Activated naive CD8-positive, alpha-beta T cell treated with anti-CD3 and anti-CD28 coated beads, Interleukin-2, amount 50 U/mL, for 16 hours (primary cell): ENCODE data around the gene ZBTB46.

ENCODE experiments used
- DNase-seq: peaks from one replicate; pipeline ENCODE4 v3.0.0-alpha.2; 2020; ENCODE audit warnings: low read depth, low spot score

The ZBTB46 gene

DNA sequence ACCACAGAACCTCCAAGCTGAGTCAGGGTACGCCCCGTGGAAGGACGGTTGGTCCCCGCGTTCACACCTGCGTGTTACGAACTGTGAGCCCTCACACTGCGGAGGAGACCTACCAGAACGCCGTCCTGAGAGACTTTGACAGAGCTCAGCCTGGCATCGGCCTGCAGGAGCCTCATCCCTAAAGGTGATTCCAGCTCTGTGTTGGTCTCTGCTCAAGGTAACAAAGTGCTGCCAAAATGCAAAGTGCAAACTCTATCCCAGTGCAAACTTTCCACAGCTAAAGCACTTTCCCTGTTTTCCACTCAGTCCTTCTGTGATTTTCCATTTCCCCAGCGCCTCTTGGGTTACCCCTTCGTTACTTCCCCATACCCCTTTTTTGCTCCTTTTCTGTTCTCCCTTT, 8.6 kb upstream of the ZBTB46 start:
- DNase-seq, result no peak

DNA sequence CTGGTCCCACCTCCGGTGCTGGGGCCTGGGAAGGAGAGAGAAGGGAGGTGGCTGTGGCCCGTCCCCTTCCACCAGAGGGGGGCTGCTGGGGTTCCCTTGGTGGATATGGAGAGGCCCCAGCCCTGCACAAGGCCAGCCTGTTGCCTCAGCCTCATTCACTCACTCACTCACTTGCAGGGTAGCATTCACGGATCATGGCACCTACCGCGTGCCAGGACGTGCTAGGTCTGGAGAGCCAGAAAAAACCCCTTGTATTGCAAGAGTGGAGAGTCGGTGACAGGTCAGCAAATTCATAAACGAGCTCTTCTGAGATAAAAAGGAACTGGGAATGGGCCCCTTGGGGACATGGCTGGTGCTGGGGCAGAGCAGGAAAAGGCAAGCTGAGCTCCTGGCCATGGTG, 6.4 kb upstream of the ZBTB46 start:
- DNase-seq, result no peak

DNA sequence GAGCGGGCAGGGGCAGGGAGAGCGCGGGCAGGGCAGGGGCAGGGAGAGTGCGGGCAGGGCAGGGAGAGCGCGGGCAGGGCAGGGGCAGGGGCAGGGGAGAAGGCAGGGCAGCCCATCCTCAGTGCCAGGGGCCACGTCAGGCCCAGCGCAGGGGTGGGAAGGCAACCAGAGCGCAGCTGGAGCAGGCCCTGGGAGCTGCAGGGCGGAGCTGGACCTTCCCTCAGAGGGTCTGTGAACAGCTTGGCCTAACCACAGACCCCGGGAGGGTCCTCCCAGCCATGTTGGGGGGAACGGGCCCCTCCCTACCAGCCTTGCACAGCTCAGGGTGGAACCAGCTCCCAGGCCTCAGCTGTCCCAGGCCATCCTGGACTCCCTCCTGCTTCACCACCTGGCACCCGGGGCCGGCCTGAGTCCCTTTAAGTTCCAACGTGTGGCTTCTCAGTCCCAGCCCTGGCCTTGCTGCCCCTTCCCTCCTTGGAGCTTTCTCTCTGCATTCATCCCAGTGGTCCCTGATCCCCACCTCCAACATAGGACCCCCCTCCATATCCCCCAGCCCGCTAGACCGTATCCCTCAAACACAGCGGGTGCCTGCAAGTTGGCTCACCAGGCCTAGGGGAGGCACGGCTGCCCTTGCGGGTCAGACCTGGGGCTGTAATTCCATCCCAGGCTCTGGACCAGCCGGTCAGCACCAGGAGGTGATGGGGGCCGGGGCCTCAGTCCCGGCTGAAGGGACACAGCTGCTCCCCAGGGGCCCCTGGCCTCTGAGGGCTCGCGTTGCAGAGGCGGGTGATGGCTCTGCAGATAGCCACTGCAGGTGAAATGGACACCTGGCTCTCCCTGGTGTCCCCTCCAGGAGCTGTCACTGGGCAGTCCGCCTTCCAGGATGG, 5.6 kb upstream of the ZBTB46 start:
- DNase-seq, result no peak

DNA sequence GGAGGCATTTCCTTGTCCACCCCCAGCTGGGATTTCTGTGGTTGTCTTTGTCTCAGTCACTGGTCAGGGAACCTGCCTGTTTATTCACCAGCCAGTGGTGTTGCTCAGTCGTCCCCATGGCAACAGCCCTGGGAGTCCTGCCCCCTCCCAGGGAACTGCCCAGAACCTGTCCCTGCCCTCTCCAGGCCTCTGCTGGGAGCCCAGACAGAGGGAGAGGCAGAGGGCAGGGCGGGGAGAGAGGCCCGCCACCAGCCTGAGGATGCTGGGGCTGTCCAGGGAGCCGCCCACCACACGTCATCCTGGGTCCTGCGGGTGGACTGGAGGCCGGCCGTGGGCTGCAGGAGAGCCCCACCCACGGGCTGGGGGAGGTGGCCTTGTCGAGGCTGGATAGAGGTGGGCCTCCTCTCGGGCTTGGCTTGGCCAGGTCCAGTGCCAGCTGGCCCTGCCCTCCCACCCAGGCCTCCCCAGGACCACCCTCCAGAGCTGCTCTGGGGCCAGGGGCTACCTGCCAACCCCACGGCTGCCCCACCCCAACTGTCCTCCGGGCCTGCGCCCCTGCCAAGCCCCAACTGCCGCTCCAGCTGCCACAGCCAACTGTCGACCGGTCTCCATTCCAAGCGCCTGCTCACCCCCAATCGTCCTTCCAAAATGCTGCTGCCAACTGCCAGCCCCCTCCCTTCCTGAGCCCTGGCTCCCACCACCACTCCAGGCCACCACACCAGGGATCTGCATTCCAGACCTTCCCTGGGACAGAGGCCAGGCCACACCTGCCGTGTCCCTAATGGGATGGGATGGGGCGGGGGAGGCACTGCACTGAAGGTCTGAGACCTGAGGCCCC, 4.2 kb upstream of the ZBTB46 start:
- no peak for DNase-seq

DNA sequence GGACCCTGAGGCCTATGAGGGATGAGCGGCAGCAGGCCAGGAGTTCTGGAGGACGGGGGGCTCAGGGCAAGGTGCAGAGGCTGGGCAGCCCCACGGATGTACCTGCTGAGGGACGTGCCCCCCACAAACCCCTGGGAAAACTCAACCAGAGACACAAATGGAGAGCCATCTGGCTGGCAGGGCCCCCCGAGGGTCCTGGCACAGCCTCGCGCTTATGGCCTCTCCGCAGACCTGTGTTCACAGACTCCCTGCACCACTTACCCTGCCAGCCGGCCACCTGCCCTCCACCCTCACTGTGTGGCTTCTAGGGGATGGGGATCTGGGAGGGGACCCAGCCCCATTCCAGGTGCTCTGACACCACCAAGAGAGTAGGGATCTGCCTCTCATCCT, 3.4 kb upstream of the ZBTB46 start:
- DNase-seq, result no peak

DNA sequence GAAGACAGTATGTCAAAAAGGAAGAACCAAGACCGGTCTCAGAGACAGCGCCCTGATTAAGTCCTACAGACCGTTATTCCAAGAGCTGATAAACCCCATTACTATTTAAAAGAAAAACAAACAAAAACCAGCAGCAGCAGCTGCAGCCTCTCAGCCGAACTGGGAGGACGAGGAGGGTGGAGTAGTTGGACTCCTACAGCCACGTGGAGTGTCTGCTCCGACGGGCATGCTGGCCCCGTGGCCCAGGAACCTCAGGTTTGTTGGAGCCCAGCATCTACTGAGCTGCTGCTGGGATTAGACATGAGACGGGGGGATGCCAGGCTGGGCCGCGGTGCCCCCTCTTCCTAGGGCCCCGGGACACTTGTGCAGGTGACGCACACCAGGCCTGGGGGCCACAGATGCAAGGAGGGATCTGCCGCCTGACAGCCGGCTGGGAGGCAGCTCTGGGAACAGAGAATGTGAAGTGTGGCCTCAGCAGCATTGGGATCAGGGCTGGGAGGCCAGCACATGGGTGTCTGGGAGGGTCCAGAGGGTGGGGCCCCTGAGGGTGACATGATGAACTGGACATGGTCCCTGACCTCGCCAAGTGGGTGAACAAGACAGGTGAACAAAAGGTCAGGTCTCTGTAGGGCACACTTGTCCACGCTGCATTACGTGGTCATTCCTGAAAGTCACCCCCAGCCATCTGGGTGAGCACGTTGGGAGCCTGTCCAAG, 2.9 kb upstream of the ZBTB46 start:
- DNase-seq, result no peak

DNA sequence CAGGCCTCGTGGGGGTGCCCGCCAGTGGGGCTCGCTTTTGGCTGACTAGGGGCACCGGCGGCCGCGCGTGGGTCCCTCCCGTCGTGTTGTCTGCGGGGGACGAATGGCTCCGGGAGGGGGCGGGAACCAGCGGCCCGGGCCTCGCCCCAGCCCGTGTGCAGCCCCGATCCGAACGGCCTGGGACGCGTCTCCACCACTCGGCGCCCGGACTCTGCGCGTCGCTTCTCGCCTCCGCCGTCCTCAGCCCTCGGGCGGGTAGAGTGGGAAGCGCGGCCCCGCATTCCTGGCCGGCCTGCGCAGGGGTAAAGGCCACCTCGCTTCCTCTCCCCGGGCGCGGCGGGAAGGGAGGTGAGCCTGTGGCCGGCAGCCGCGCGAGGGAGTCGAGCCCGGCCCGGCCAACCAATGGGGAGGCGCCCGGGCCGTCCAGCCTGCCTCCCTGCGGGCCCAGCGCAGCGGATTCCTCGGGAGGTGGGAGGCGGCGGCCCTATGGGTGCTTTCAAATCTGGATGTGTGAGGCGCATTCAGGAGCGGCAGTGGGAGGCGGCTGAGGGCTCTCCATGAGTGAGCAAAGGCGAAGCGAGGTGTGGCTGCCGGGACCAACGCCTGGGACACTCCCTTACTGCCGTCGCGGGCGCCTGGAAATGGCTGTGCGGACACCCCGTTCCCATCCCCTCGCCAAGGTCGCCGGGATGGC, 1.1 kb upstream of the ZBTB46 start:
- DNase-seq, result no peak

DNA sequence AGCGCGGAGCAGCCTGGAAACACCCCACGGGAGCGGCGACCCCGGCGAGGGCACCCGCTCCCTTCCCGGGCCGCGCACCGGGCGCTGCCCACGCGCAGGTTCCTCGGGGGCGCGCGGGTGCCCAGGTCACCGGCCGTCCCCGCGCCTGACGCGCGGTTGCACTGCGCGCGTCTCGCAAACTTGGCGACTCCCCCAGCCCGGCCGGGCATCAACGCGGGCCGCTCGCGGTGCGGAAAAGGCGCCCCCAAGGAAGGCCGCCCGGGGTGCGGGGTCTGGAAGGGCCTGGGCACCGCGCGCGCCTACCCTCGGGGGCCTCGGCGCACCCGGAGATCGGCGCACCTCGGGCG, 555 bp upstream of the ZBTB46 start:
- DNase-seq, result no peak

DNA sequence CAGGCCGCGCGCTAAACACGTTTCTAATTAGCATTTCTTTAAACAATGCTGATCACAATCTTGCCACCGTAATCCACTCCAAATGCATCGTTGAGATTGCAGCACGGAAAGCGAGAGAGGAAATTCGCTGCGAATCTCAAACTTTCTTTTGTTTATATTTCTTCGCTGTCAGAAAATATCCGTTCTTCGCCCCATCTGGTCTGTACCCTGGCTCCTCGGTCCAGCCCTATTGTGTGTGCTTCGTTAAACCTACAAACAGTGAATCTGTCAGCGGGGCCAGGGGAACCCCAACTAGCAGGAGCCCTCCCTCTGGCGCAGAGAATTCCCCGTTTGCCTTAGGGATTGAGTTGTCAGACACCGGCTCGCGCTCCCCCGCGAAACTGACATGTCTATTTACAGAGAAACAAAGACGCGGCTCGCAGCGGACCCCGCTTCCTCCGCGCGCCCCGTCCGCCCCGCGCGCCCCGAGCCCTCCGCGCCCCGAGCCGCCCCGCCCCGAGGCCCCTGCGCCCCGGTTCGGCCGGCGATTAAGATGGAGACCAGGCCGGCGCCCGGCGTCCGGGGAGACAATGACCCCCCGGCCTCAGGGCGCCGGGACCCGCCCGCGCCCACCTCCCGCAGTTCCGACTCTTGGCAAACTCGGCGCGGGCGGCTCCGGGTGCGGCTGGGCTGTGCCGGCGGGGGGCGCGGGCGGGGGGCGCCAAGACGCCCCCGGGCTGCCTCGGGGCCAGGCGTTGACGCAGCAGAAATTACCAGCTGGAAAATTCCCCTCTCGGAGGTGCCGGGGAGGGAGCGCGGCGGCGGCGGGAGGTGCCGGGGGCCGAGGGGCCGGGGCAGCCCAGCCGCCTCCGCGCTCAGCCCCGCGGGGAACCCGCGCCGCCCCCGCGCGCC, 874 bp downstream of the ZBTB46 start:
- no peak for DNase-seq

DNA sequence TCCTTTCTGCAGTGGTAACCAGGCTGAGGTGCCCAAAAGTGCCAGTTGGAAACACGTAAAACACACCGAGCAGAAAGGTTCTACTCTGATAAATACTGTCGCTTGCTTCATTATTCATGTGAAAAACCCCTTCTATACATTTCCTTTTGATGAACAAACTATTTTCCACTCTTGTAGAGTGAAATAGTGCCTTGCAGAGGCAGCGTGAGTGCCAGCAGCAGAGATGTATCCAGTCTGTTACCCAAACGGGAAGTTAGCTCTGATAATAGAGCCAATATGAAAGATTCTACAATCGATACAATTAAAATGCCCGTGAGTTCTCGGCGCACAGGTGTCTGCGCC, 1.5 kb downstream of the ZBTB46 start:
- DNase-seq, result no peak

DNA sequence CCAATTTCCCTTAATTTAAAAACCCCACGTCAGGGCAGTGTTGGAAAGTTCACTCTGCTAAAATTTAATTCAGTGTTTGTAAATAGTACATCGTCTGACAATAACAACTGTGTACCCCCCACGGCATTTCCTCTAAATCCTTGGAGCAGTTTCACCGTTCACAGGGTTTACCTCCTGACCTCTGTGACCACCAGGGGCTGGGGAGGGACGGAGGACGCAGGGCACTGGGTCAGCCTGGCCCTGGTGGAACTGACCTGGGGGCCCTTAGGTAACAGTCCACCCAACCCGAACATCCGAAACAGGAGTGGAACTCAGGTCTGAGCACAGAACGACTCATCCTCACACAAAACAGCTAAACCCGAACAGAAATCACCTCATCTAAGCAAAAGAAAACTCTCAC, 2.1 kb downstream of the ZBTB46 start:
- no peak for DNase-seq

DNA sequence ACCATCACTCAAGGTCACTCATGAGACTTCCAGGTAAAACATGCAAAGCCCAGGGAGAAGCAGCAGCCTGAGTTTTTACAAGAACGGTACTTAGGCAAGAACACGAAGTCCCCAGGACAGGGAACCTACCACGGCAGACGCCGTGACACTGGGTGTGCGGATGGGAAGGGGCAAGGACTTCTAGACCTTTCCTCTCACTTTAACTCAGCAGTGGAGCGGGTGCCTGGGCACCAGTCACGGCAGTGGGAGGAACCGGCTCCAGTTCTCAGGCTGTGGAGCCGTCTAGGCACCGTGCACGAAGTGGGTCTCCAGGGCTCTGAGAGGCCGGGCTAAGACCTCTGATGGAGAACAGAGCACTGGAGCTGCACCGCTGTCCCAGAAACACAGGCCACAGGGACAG, 2.5 kb downstream of the ZBTB46 start:
- no peak for DNase-seq

DNA sequence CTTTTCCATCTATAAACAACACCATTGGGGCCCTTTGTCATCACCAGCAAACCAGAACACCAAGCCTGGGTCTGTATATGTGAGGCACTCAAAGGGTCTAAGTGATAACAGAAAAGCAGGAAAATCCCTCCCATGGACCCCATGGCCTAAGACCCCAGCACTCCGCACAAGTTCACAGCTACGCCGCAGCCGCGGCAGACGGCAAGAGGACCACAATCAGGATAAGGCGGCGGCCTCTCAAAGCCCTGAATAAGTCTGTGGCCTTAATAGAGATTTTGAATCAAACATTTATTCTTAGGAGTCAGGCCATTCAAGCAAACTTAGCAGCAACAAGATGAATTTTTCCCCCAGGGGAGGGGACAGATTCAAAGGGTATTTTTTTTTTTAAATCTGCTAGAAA, 2.9 kb downstream of the ZBTB46 start:
- DNase-seq, result no peak

DNA sequence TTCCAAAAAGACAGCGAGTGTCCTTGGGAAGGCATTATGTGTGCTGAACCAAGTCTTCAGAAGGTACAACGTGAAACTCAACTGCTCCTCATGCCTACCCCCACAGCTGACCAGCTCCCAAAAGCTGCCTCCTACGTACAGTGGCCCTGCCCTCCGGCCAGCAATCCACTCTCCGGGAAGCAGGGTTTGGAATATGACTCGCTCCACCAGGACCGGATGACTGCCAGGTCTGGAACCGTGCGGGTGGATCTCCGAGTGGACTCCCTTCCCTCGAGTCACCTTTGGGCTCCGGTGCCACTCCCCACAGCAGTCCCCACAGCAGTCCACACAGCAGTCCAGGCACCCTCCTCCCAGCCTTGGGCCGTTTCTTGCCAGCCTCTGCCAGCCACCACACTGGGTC, 4.3 kb downstream of the ZBTB46 start:
- no peak for DNase-seq

DNA sequence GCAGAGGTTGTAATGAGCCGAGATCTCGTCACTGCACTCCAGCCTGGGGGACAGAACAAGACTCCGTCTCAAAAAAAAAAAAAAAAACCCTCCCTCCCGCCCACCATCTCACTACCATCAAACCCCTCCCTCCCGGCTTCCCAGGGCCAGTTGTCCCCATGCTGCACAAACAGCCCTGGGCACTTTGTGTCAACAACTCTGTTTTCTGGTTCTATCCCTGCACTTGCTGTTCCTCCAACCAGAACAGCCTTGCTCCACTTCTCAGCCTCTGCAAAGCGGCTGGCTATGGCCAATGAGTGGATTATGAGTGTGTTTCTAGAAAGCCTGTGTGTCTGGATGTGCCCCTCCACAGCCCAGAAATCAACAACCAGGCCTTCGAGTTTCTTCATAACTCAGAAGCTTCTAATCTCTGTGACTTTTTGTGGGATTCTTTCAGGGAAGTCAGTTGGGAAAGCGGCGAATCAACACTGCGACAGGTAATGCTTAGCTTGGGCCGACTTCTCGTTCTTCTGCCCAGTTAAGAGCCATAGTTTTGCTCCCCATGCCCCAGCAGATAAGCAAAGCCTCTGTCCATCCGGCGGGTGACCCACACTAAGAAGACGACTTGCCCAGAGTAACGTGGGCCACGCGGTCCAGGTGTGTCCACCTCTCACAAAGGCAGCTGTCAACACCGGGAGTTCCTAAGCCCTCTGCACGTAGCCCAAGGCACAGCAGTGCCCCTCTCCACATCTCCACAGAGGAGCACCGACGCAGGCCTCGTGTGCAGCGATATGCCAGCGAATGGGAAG, 5.5 kb downstream of the ZBTB46 start:
- DNase-seq, result no peak

DNA sequence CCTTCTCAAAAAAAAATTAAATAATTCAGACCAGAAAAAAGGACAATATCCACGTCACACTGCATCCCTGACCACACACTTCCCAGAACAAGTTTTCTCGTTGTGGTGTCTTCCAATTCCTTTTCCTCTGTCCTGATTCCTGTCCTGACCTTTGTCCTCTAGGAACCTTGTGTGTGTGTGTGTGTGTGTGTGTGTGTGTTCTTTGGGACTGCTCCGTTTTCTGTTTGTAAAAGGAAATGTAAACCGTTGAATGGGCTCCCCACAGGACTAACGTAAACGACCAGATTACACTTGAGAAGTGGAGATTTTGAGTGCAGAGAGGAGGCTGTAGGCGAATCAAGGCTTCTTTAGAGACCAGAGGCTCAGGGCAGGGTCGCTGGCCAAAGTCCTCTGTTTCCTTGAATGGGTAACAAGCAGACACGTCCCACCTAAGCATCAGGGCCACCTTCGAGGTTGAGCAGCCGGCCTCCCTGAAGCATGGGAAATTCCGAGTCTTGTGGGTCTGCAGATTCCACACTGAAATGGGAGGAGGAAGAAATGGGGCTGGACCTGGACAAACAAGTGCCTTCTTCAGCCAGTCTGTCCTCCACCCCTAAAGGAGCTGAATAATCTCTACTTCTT, 7.3 kb downstream of the ZBTB46 start:
- no peak for DNase-seq

DNA sequence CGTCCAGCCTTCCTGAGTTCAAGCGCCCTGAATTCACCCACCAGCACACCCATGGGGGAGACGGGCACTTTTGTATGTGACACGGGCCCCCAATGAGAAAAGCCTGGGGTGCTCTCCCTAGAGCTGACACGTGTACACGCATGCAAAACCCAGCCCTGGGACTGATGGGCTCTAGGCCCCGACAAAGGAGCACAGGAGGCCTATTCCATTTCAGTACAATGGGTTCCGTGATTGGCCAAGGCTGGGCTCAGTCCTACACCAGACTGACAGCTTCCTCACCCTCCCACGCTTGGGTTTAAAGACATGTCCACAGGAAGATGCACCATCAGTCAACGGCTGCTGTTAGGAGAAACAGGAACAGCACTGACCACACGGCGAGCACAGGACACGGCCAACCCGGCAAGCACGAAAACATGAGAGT, 8.8 kb downstream of the ZBTB46 start:
- DNase-seq, result no peak

DNA sequence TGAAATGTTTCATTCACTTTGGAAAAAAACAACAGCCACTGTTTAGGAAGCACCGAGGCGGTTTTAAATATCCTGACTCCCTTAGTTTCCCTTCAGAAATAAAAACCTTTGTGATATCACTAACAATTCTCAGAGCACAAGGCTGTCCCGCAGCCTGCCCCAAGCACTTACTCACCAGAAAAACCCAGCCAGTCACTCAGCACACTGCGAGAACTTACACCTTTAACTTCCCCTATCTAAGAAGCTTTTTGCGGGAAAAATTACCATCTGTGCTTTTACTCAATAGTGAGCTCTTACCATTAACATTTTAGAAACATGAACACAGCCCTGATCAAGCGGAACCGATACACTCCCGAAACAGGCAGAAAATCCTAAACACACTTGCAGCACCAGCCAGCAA, 9.3 kb downstream of the ZBTB46 start:
- no peak for DNase-seq

DNA sequence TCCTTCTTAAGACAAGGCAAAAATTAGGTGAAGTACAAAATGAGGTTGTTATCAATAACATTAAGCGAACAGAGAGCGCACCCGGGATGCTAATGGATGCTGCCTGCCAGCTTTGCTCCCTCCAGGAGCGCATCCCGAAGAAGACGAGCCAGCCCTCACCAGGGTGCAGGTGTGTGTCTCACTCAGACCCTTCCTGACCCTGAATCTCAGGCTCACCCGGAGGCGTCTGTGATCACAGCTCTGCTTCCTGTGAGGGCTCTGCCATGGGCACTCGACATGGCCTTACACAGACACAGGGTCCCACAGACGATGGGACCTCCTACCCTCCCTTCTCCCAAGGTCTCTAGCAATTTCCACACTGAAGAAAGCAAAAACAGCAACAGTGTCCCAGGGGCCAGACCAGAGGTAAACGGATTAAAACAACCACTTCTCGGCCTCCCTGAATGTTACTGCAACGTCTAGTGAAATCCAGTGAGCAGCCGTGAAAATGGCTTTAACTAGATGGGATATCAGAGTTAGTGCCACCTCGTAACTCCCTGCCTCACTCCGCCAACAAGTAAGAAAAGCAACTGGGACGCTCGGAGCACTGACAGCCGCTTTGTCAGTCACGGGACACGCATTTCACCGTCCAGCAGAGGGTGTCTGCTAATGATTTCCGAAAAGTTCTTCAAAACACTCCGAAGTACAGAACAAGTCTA, 11.7 kb downstream of the ZBTB46 start:
- no peak for DNase-seq
